Fibroblast of pulmonary artery (primary cell): ENCODE results near the gene HS2ST1.
"Not testable (repeated sequence)": the region's sequence is repeated elsewhere in the genome, so short reads cannot be mapped to it uniquely, and the experiment has no call there.

Source experiments
- DNase-seq: peaks from one replicate; pipeline ENCODE4 v3.0.0-alpha.2; 2010; ENCODE audit warnings: low read depth
- H3K4me3 ChIP-seq: replicated peaks from 2 replicates; pipeline ENCODE4 v1.5.1; 2011; ENCODE audit warnings: low read depth, mild to moderate bottlenecking, control low read depth, low read length, moderate library complexity
- CTCF ChIP-seq: IDR thresholded peaks from 2 replicates; pipeline ENCODE4 v1.5.1; 2011; ENCODE audit warnings: mild to moderate bottlenecking, control low read depth, low read length, inconsistent platforms; ENCODE audit errors: missing control alignments

Gene HS2ST1

GRCh38 chr1:87056974-87057373, 142.5 kb downstream of the HS2ST1 start:
- DNase-seq, result no peak
- H3K4me3 ChIP-seq, result no peak overlapping the region
- no peak for TF ChIP-seq CTCF

GRCh38 chr1:87058343-87058649, 143.9 kb downstream of the HS2ST1 start:
- DNase-seq, result no peak
- no peak overlapping the region for H3K4me3 ChIP-seq
- no peak for TF ChIP-seq CTCF

GRCh38 chr1:87061742-87062156, 147.3 kb downstream of the HS2ST1 start:
- TF ChIP-seq CTCF, result no peak
- DNase-seq, result peak; percentile 38
- H3K4me3 ChIP-seq, result no peak overlapping the region

GRCh38 chr1:87062687-87063086, 148.3 kb downstream of the HS2ST1 start:
- H3K4me3 ChIP-seq, result no peak overlapping the region
- no peak for TF ChIP-seq CTCF
- no peak for DNase-seq

- TF ChIP-seq CTCF, result no peak
- no peak for DNase-seq
Measured at GRCh38 chr1:87064309-87064708, 149.9 kb downstream of the HS2ST1 start.

DNA sequence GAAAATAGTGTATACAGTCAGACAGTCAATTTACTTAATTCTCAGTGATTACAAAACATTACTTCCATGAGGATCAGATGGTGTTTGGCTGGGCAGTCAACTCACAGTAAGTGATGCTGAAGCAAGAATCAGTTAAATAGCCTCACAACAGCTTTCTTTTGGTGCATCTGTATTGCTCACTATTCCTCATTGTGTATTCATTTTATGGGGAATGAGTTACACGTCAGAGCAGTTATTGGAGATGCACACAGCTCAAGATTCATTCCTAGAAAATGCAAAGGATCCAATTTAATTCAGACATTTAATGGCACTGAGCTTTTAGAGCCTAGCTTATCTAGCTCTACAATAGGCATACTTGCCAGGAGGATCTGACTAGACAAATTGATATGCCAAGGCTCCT, 150.6 kb downstream of the HS2ST1 start:
- TF ChIP-seq CTCF, result no peak
- no peak overlapping the region for H3K4me3 ChIP-seq
- no peak for DNase-seq

More at GRCh38 chr1:87064309-87064708, 149.9 kb downstream of the HS2ST1 start:
- no peak overlapping the region for H3K4me3 ChIP-seq

- not testable (repeated sequence) for DNase-seq, H3K4me3 ChIP-seq
Measured at GRCh38 chr1:87066708-87067107, 152.3 kb downstream of the HS2ST1 start.

GRCh38 chr1:87072411-87072810, 158.0 kb downstream of the HS2ST1 start:
- no peak overlapping the region for H3K4me3 ChIP-seq
- TF ChIP-seq CTCF, result no peak
- DNase-seq, result no peak
